Uterus (tissue), 4 donors: ENCODE results near the gene GFRA4. TPM values are rescaled to one million over a fixed set of nuclear protein-coding genes. Genes with fewer than 3 reads are reported as not detected.

Experiments used
- DNase-seq, 2 donors: peaks; one replicate each; pipeline ENCODE4 v3.0.0-alpha.2; 2019 to 2020
- H3K27ac ChIP-seq, 2 donors: fragments of 200-600 bp; sonication (generic); 1 replicate in 1 of 2; 2 replicates in 1 of 2; pipeline ENCODE4 v1.5.1; 2016 to 2018
- H3K27me3 ChIP-seq, 2 donors: fragments of 200-600 bp; sonication (generic); one replicate each; pipeline ENCODE4 v1.5.1; 2018 to 2019; ENCODE audit warnings: control low read depth in 1 of 2
- H3K36me3 ChIP-seq, 2 donors: fragments of 200-600 bp; sonication (generic); one replicate each; pipeline ENCODE4 v1.5.1; 2019; ENCODE audit warnings: control low read depth in 1 of 2
- H3K4me1 ChIP-seq, 2 donors: fragments of 200-600 bp; sonication (generic); one replicate each; pipeline ENCODE4 v1.5.1; 2018 to 2019; ENCODE audit warnings: control low read depth in 1 of 2
- H3K4me3 ChIP-seq, 2 donors: fragments of 200-600 bp; sonication (generic); 1 replicate in 1 of 2; 2 replicates in 1 of 2; pipeline ENCODE4 v1.5.1; 2018 to 2019; ENCODE audit warnings: mild to moderate bottlenecking in 1 of 2
- H3K9me3 ChIP-seq, 2 donors: fragments of 200-600 bp; sonication (generic); one replicate each; pipeline ENCODE4 v1.5.1; 2019; ENCODE audit warnings: control low read depth in 1 of 2
- POLR2A ChIP-seq, 2 donors: fragments of 450-650 bp; IDR thresholded peaks; one replicate each; pipeline ENCODE4 v1.6.1; 2016; ENCODE audit warnings: antibody characterized with exemption in 2 of 2, mild to moderate bottlenecking in 1 of 2, moderate library complexity in 1 of 2
- intact Hi-C: fragments of 100-400 bp; cut with DNase I; formaldehyde crosslinking; loops from one replicate; pipeline ENCODE4 v1.15.1; 2023; ENCODE audit warnings: low total_unique reads
- total RNA-seq, 4 donors: library from RNA; depleted of rRNA in 3 of 4; stranded (reverse); fragments of >200 nt in 3 of 4; gene quantifications; one replicate each; pipeline versions ENCODE4 v1.1.0 to v1.2.4, GENCODE V29; 2014 to 2023
- TF ChIP-seq, protein P1 (sequence below), 4 experiments: fragments of 200-600 bp in 2 of 4; fragments of 450-650 bp in 2 of 4; sonication (generic) in 2 of 4; IDR thresholded peaks; one replicate each; pipeline ENCODE4 v1.5.1; 2016 to 2019; ENCODE audit warnings: antibody characterized with exemption in 4 of 4, mild to moderate bottlenecking in 2 of 4, moderate library complexity in 1 of 4
- donor health status: DM: yes; HTN: yes; CAD: no.

GFRA4 gene
- total RNA-seq, 4 donors from 2014 or later, result not detected

GRCh38 chr20:3672547-3673171 is 9.5 kb upstream of the GFRA4 start:
- DNase-seq, result no peak
- no peaks in the 10 kb centered on the region for H3K27me3 ChIP-seq
- H3K36me3 ChIP-seq, result no peaks in the 10 kb centered on the region
- H3K4me3 ChIP-seq, result no peak overlapping the region
- H3K9me3 ChIP-seq, result no peaks in the 10 kb centered on the region
- TF ChIP-seq, protein P1, sequence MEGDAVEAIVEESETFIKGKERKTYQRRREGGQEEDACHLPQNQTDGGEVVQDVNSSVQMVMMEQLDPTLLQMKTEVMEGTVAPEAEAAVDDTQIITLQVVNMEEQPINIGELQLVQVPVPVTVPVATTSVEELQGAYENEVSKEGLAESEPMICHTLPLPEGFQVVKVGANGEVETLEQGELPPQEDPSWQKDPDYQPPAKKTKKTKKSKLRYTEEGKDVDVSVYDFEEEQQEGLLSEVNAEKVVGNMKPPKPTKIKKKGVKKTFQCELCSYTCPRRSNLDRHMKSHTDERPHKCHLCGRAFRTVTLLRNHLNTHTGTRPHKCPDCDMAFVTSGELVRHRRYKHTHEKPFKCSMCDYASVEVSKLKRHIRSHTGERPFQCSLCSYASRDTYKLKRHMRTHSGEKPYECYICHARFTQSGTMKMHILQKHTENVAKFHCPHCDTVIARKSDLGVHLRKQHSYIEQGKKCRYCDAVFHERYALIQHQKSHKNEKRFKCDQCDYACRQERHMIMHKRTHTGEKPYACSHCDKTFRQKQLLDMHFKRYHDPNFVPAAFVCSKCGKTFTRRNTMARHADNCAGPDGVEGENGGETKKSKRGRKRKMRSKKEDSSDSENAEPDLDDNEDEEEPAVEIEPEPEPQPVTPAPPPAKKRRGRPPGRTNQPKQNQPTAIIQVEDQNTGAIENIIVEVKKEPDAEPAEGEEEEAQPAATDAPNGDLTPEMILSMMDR (IDR thresholded peaks at IDR 0.05), result no peak
- no peak for TF ChIP-seq POLR2A (IDR thresholded peaks at IDR 0.05)
- intact Hi-C loops, result no loop called here
- H3K27ac ChIP-seq, result no peak overlapping the region
- H3K4me1 ChIP-seq, result peaks cover 8 to 11% of the 10 kb centered on the region in 2 donors

- Histone ChIP-seq H3K4me3 (no peak overlapping the region), H3K27ac (no peak overlapping the region), H3K4me1 (peaks cover 2 to 7% of the 10 kb centered on the region in 2 donors), H3K36me3 (no peaks in the 10 kb centered on the region), H3K9me3 (no peaks in the 10 kb centered on the region), H3K27me3 (no peaks in the 10 kb centered on the region)
- TF ChIP-seq, protein P1 (IDR thresholded peaks at IDR 0.05), result no peak
- TF ChIP-seq POLR2A (IDR thresholded peaks at IDR 0.05), result no peak
- no peak for DNase-seq
- intact Hi-C loops, result no loop called here
Measured at GRCh38 chr20:3671986-3672546, 8.9 kb upstream of the GFRA4 start.

GRCh38 chr20:3670945-3671344 is 7.7 kb upstream of the GFRA4 start:
- no peak for DNase-seq
- TF ChIP-seq, protein P1 (IDR thresholded peaks at IDR 0.05), result no peak
- no peak for TF ChIP-seq POLR2A (IDR thresholded peaks at IDR 0.05)
- intact Hi-C loops, result no loop called here
- Histone ChIP-seq H3K4me3 (no peak overlapping the region), H3K27me3 (no peaks in the 10 kb centered on the region), H3K27ac (no peak overlapping the region), H3K36me3 (no peaks in the 10 kb centered on the region), H3K4me1 (peaks cover 0 to 2% of the 10 kb centered on the region in 2 donors), H3K9me3 (no peaks in the 10 kb centered on the region)

- intact Hi-C loops, result no loop called here
- Histone ChIP-seq H3K9me3 (no peaks in the 10 kb centered on the region), H3K27ac (no peak overlapping the region), H3K27me3 (no peaks in the 10 kb centered on the region), H3K4me3 (no peak overlapping the region), H3K4me1 (peaks cover 0 to 2% of the 10 kb centered on the region in 2 donors), H3K36me3 (no peaks in the 10 kb centered on the region)
- TF ChIP-seq POLR2A (IDR thresholded peaks at IDR 0.05), result no peak
- TF ChIP-seq, protein P1 (IDR thresholded peaks at IDR 0.05), result no peak
- no peak for DNase-seq
Measured at GRCh38 chr20:3670511-3670910, 7.3 kb upstream of the GFRA4 start.

DNA sequence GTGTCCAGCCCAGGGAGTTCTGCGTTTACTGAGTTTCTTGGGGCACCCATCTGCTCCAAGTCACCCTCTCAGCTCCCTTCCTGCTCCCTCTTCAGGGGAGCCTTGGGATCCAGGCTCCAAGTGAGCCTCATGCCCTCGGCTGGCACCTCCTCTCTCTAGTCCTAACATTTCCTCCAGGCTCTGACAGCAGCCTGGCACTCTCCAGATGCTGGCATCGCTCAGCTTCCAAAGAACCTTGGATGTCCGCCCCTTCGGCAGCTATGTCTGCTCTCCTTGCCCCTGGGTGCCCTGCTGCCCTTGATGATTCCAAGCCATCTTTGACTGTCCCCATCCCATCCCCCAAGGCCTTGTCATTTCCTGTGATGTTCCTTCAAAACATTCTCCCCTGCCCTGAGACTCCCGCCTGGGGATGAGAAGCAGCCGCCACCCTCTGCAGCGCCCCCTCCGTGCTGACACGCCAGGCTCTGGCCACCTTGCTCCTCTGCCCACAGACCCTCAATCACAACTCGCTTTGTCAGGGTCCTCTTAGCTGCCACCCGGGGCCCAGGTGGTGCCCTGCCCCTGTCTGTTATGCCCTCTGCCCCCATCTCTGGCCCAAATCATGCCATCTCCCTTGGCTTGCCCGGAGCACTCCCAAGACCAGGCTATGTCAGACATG is 6.6 kb upstream of the GFRA4 start:
- no peak overlapping the region for H3K4me3 ChIP-seq
- H3K27me3 ChIP-seq, result no peaks in the 10 kb centered on the region
- no peak overlapping the region for H3K27ac ChIP-seq
- DNase-seq, result no peak
- peaks cover 0 to 2% of the 10 kb centered on the region in 2 donors for H3K4me1 ChIP-seq
- no peaks in the 10 kb centered on the region for H3K36me3 ChIP-seq
- no peak for TF ChIP-seq POLR2A (IDR thresholded peaks at IDR 0.05)
- TF ChIP-seq, protein P1 (IDR thresholded peaks at IDR 0.05), result no peak
- H3K9me3 ChIP-seq, result no peaks in the 10 kb centered on the region
- intact Hi-C loops, result no loop called here
